Measurements from ENCODE around the gene SLC47A1. TPM values are rescaled to one million over a fixed set of nuclear protein-coding genes. Genes with fewer than 3 reads are reported as not detected.

SLC47A1 gene
- total and polyA plus RNA-seq, 2 of the 13 experiments (the other 11 are each of a cell fraction or from before 2014, with no cell fraction given): 42.1 to 67.5 TPM

GRCh38 chr17:19610879-19611278, 77.2 kb downstream of the SLC47A1 start (continued):
- no peak for TF ChIP-seq ATAD3A (CRISPR knock-in tag; IDR thresholded peaks at IDR 0.05)
- no peak for TF ChIP-seq MAX (IDR thresholded peaks at IDR 0.05)
- TF ChIP-seq ZNF891 (CRISPR knock-in tag; IDR thresholded peaks at IDR 0.05): no peak
- TF ChIP-seq ZBTB7A (CRISPR knock-in tag; IDR thresholded peaks at IDR 0.05): no peak
- TF ChIP-seq E2F1 (CRISPR knock-in tag; IDR thresholded peaks at IDR 0.05): no peak
- TF ChIP-seq ZNF276 (CRISPR knock-in tag; IDR thresholded peaks at IDR 0.05; ENCODE audit: low read depth): no peak
- no peak for TF ChIP-seq ERF (CRISPR knock-in tag; IDR thresholded peaks at IDR 0.05)
- TF ChIP-seq SKI (IDR thresholded peaks at IDR 0.05; ENCODE audit: partially characterized antibody): no peak
- TF ChIP-seq ZNF205 (CRISPR knock-in tag; IDR thresholded peaks at IDR 0.05): no peak
- no peak for TF ChIP-seq MBNL3 (CRISPR knock-in tag; conservative IDR thresholded peaks at IDR 0.05)

GRCh38 chr17:19613979-19614378, 80.3 kb downstream of the SLC47A1 start:
- Histone ChIP-seq H4K20me1 (ENCODE audit: insufficient read depth, low read length) (no peaks in the 10 kb centered on the region), H3K4me2 (ENCODE audit: low read depth, low read length) (no peak overlapping the region), H3K9ac (ENCODE audit: insufficient read depth, low read depth, low read length) (no peak overlapping the region), H2AFZ (ENCODE audit: low read length) (no peak overlapping the region), H3K79me2 (ENCODE audit: insufficient read depth, low read length) (no peaks in the 10 kb centered on the region), H3K9me3 (ENCODE audit: low read length) (peaks cover 13% of the 10 kb centered on the region), H3K4me3 (replicated peaks in 1 of 3; ENCODE audit: insufficient read depth in 1 of 3, low read depth in 2 of 3, low read length in 3 of 3) (no peak overlapping the region), H3K27me3 (ENCODE audit: control insufficient read depth in 1 of 2, insufficient read depth in 2 of 2, low read length in 2 of 2) (no peaks in the 10 kb centered on the region), H3K27ac (ENCODE audit: extremely low read length, insufficient read depth, low read length) (no peak overlapping the region), H3K36me3 (replicated peaks in 1 of 2; ENCODE audit: control insufficient read depth in 1 of 2, insufficient read depth in 2 of 2, low read length in 2 of 2) (no peaks in the 10 kb centered on the region), H3K4me1 (ENCODE audit: insufficient read depth, low read length) (no peaks in the 10 kb centered on the region)
- POLR2A ChIA-PET: interaction anchor here (1.4 kb wide), 1 partner anchor 35 kb away, joined by 3 read pairs; the partner anchor contains the start of gene ALDH3A2
- TF ChIP-seq KMT2A (CRISPR knock-in tag; IDR thresholded peaks at IDR 0.05) (no peak), ZNF709 (CRISPR knock-in tag; IDR thresholded peaks at IDR 0.05) (no peak), ZEB1 (IDR thresholded peaks at IDR 0.05; ENCODE audit: insufficient replicate concordance, low read depth) (no peak), ZNF460 (CRISPR knock-in tag; IDR thresholded peaks at IDR 0.05; ENCODE audit: borderline replicate concordance) (no peak), ZBTB49 (CRISPR knock-in tag; IDR thresholded peaks at IDR 0.05; ENCODE audit: borderline replicate concordance) (no peak), CREB1 (IDR thresholded peaks at IDR 0.05) (no peak), CREB1 (CRISPR knock-in tag; IDR thresholded peaks at IDR 0.05) (no peak), TBP (CRISPR knock-in tag; IDR thresholded peaks at IDR 0.05) (no peak), SRSF4 (IDR thresholded peaks at IDR 0.05; ENCODE audit: low read depth, low read length, poor library complexity, severe bottlenecking) (no peak), ZNF660 (CRISPR knock-in tag; IDR thresholded peaks at IDR 0.05; ENCODE audit: borderline replicate concordance, low read depth) (no peak), BRD4 (CRISPR knock-in tag; IDR thresholded peaks at IDR 0.05) (no peak), MEF2D (CRISPR knock-in tag; IDR thresholded peaks at IDR 0.05) (no peak)
- in situ Hi-C loops (cut with HindIII; ENCODE audit: extremely low pct_ligation_motif_present, low pct_unique_long_range_greater_than_20kb) (no loop called here), intact Hi-C loops (cut with micrococcal nuclease; ENCODE audit: unreplicated experiment) (no loop called here)
- BruUV-seq (replicated peaks): no TSS peak
- CTCF ChIA-PET (ENCODE audit: low intra/inter-chr PET ratio, low total read pairs): no interaction called here
- 96% methylated on average over 9 of the region's 10 CpGs for WGBS (ENCODE audit: low lambda C conversion rate)
- ATAC-seq (no peak), DNase-seq (ENCODE audit: low spot score) (no peak), FAIRE-seq (no peak)
